ENCODE measurements around the gene ANKHD1. TPM values are rescaled to one million over a fixed set of nuclear protein-coding genes. Genes with fewer than 3 reads are reported as not detected.
"Not testable (repeated sequence)": the region's sequence is repeated elsewhere in the genome, so short reads cannot be mapped to it uniquely, and the experiment has no call there.

Gene ANKHD1
- total and polyA plus RNA-seq, 2 experiments from 2014 or later: 26.1 to 27.9 TPM

GRCh38 chr5:140420665-140421361 lies 19.2 kb downstream of the ANKHD1 start:
- Histone ChIP-seq H3K4me1 (ENCODE audit: insufficient read depth) (0 out of 2 replicates have a peak, but pooled peaks cover 4% of the 10 kb centered on the region), H4K20me1 (ENCODE audit: insufficient read depth) (peaks cover 24% of the 10 kb centered on the region; the same call in 1 of the 2 replicates), H3K27me3 (replicated peaks; ENCODE audit: insufficient read depth) (no peaks in the 10 kb centered on the region), H3K36me3 (ENCODE audit: low read depth) (no peaks in the 10 kb centered on the region), H3F3A (ENCODE audit: insufficient read depth) (peaks cover 8% of the 10 kb centered on the region; the same call in 1 of the 2 replicates), H3K4me3 (no peak overlapping the region), H3K79me2 (ENCODE audit: insufficient read depth) (peaks cover 97% of the 10 kb centered on the region), H3K4me2 (ENCODE audit: unreplicated experiment) (no peak overlapping the region), H3K27ac (no peak overlapping the region), H2AFZ (no peak overlapping the region), H3K9me3 (ENCODE audit: low read depth) (no peaks in the 10 kb centered on the region), H3K9ac (no peak overlapping the region), H3K9me2 (ENCODE audit: insufficient read depth) (no peaks in the 10 kb centered on the region)
- no peak for TF ChIP-seq EZH2phosphoT487 (IDR thresholded peaks at IDR 0.05; ENCODE audit: insufficient read depth, low read depth)
- no peak for TF ChIP-seq EZH2 (IDR thresholded peaks at IDR 0.05; ENCODE audit: insufficient read depth, poor library complexity, severe bottlenecking)
- no peak for DNase-seq
- 99% methylated on average over 3 to 5 of the region's 5 CpGs for WGBS, 2 experiments (ENCODE audit: low coverage in 1 of 2, low lambda C conversion rate in 2 of 2, missing lambda C conversion rate in 2 of 2)
- in situ Hi-C loops (cut with MboI): no loop called here

GRCh38 chr5:140421375-140421774 lies 19.7 kb downstream of the ANKHD1 start:
- DNase-seq; in situ Hi-C loops (cut with MboI); H3K27me3 ChIP-seq (replicated peaks; ENCODE audit: insufficient read depth); H3K4me1 ChIP-seq (ENCODE audit: insufficient read depth); H3K27ac ChIP-seq; H3K9me2 ChIP-seq (ENCODE audit: insufficient read depth); H3K9me3 ChIP-seq (ENCODE audit: low read depth); H3K4me2 ChIP-seq (ENCODE audit: unreplicated experiment); H2AFZ ChIP-seq; H3K4me3 ChIP-seq; H3K36me3 ChIP-seq (ENCODE audit: low read depth); H3K9ac ChIP-seq; H3F3A ChIP-seq (ENCODE audit: insufficient read depth): not testable (repeated sequence)
- Histone ChIP-seq H4K20me1 (ENCODE audit: insufficient read depth) (peaks cover 24% of the 10 kb centered on the region; the same call in 1 of the 2 replicates), H3K79me2 (ENCODE audit: insufficient read depth) (peaks cover 97% of the 10 kb centered on the region)
- 87 to 89% methylated on average over 7 of the region's 7 CpGs for WGBS, 2 experiments (ENCODE audit: low coverage in 1 of 2, low lambda C conversion rate in 2 of 2, missing lambda C conversion rate in 2 of 2)

- TF ChIP-seq EZH2 (IDR thresholded peaks at IDR 0.05; ENCODE audit: insufficient read depth, poor library complexity, severe bottlenecking) (no peak), EZH2phosphoT487 (IDR thresholded peaks at IDR 0.05; ENCODE audit: insufficient read depth, low read depth) (no peak)
- 0 out of 2 replicates have a peak, but pooled peaks cover 4% of the 10 kb centered on the region for H3K4me1 ChIP-seq (ENCODE audit: insufficient read depth)
- H4K20me1 ChIP-seq (ENCODE audit: insufficient read depth): peaks cover 22% of the 10 kb centered on the region; the same call in 1 of the 2 replicates
- H3K9me2 ChIP-seq (ENCODE audit: insufficient read depth): no peaks in the 10 kb centered on the region
- H3K79me2 ChIP-seq (ENCODE audit: insufficient read depth): peaks cover 83% of the 10 kb centered on the region
- no peaks in the 10 kb centered on the region for H3K9me3 ChIP-seq (ENCODE audit: low read depth)
- in situ Hi-C loops (cut with MboI): no loop called here
- no peak for DNase-seq
- no peak overlapping the region for H3K4me3 ChIP-seq
- H3F3A ChIP-seq (ENCODE audit: insufficient read depth): peaks cover 8% of the 10 kb centered on the region; the same call in 1 of the 2 replicates
- no peak overlapping the region for H3K27ac ChIP-seq
- no peak overlapping the region for H3K9ac ChIP-seq
- H3K36me3 ChIP-seq (ENCODE audit: low read depth): no peaks in the 10 kb centered on the region
- H2AFZ ChIP-seq: no peak overlapping the region
- 97 to 98% methylated on average over 2 of the region's 2 CpGs for WGBS, 2 experiments (ENCODE audit: low coverage in 1 of 2, low lambda C conversion rate in 2 of 2, missing lambda C conversion rate in 2 of 2)
- H3K4me2 ChIP-seq (ENCODE audit: unreplicated experiment): no peak overlapping the region
- H3K27me3 ChIP-seq (replicated peaks; ENCODE audit: insufficient read depth): no peaks in the 10 kb centered on the region
These were observed 22.0 kb downstream of the ANKHD1 start for GRCh38 chr5:140423609-140424008.

- 65 to 70% methylated on average over 3 of the region's 3 CpGs for WGBS, 2 experiments (ENCODE audit: low coverage in 1 of 2, low lambda C conversion rate in 2 of 2, missing lambda C conversion rate in 2 of 2)
These were observed 22.5 kb downstream of the ANKHD1 start for GRCh38 chr5:140424135-140424534.

GRCh38 chr5:140427726-140428125 lies 26.1 kb downstream of the ANKHD1 start:
- H3K4me3 ChIP-seq; H3K27ac ChIP-seq; H3K4me2 ChIP-seq (ENCODE audit: unreplicated experiment); H3K27me3 ChIP-seq (replicated peaks; ENCODE audit: insufficient read depth); in situ Hi-C loops (cut with MboI); H3K9ac ChIP-seq; H3K4me1 ChIP-seq (ENCODE audit: insufficient read depth); H2AFZ ChIP-seq; H3K9me3 ChIP-seq (ENCODE audit: low read depth); H3K36me3 ChIP-seq (ENCODE audit: low read depth); DNase-seq; H3K9me2 ChIP-seq (ENCODE audit: insufficient read depth): not testable (repeated sequence)
- peaks cover 86% of the 10 kb centered on the region for H3K79me2 ChIP-seq (ENCODE audit: insufficient read depth)
- H4K20me1 ChIP-seq (ENCODE audit: insufficient read depth): peaks cover 10% of the 10 kb centered on the region; the same call in 1 of the 2 replicates
- 94% methylated on average over 22 of the region's 26 CpGs; no CpG with 5 or more reads in 1 of the 2 experiments for WGBS, 2 experiments (ENCODE audit: low coverage in 1 of 2, low lambda C conversion rate in 2 of 2, missing lambda C conversion rate in 2 of 2)
- H3F3A ChIP-seq (ENCODE audit: insufficient read depth): peaks cover 11% of the 10 kb centered on the region; the same call in 1 of the 2 replicates

More at GRCh38 chr5:140424135-140424534, 22.5 kb downstream of the ANKHD1 start:
- peaks cover 83% of the 10 kb centered on the region for H3K79me2 ChIP-seq (ENCODE audit: insufficient read depth)
- no peak overlapping the region for H3K9ac ChIP-seq
- peaks cover 4% of the 10 kb centered on the region; the same call in 1 of the 2 replicates for H3F3A ChIP-seq (ENCODE audit: insufficient read depth)
- H4K20me1 ChIP-seq (ENCODE audit: insufficient read depth): peaks cover 18% of the 10 kb centered on the region; the same call in 1 of the 2 replicates
- no peaks in the 10 kb centered on the region for H3K9me3 ChIP-seq (ENCODE audit: low read depth)
- TF ChIP-seq EZH2 (IDR thresholded peaks at IDR 0.05; ENCODE audit: insufficient read depth, poor library complexity, severe bottlenecking): no peak
- H3K9me2 ChIP-seq (ENCODE audit: insufficient read depth): no peaks in the 10 kb centered on the region
- H2AFZ ChIP-seq: no peak overlapping the region
- in situ Hi-C loops (cut with MboI): no loop called here
- H3K4me3 ChIP-seq: no peak overlapping the region
- H3K27me3 ChIP-seq (replicated peaks; ENCODE audit: insufficient read depth): no peaks in the 10 kb centered on the region
- no peak overlapping the region for H3K4me2 ChIP-seq (ENCODE audit: unreplicated experiment)
- no peaks in the 10 kb centered on the region for H3K36me3 ChIP-seq (ENCODE audit: low read depth)
- no peak for DNase-seq
- no peak overlapping the region for H3K27ac ChIP-seq
- H3K4me1 ChIP-seq (ENCODE audit: insufficient read depth): 0 out of 2 replicates have a peak, but pooled peaks cover 4% of the 10 kb centered on the region
